ENCODE results near the gene RIMBP3C.

- TF ChIP-seq CTCF (conservative IDR thresholded peaks at IDR 0.05; ENCODE audit: low read depth in 2 of 2) (no peak), REST (IDR thresholded peaks at IDR 0.05; ENCODE audit: unreplicated experiment) (no peak), EZH2 (IDR thresholded peaks at IDR 0.05; ENCODE audit: low read depth, unreplicated experiment) (no peak), POLR2AphosphoS5 (IDR thresholded peaks at IDR 0.05; ENCODE audit: low read depth) (no peak), ZNF114 (CRISPR knock-in tag; IDR thresholded peaks at IDR 0.05) (no peak)
Observed at GRCh38 chr22:21582801-21583740, 31.8 kb upstream of the RIMBP3C start.

Measured in GM23338 (cell line).